IPS-15b (cell line): ENCODE results near the gene COL19A1.

Source experiments
- H3K27me3 ChIP-seq: one replicate; pipeline ENCODE4 v1.6.1; 2013; ENCODE audit warnings: low read length; ENCODE audit not compliant: control insufficient read depth, insufficient read depth
- H3K36me3 ChIP-seq: one replicate; pipeline ENCODE4 v1.6.1; 2013; ENCODE audit warnings: low read length; ENCODE audit not compliant: control insufficient read depth, insufficient read depth
- H3K4me1 ChIP-seq: one replicate; pipeline ENCODE4 v1.6.1; 2013; ENCODE audit warnings: mild to moderate bottlenecking, low read length; ENCODE audit not compliant: control insufficient read depth, insufficient read depth
- H3K4me3 ChIP-seq: one replicate; pipeline ENCODE4 v1.5.1; 2013; ENCODE audit warnings: low read depth, low read length
- H3K9ac ChIP-seq: one replicate; pipeline ENCODE4 v1.6.1; 2013; ENCODE audit warnings: low read depth, mild to moderate bottlenecking, low read length
- H3K9me3 ChIP-seq: one replicate; pipeline ENCODE4 v1.6.1; 2013; ENCODE audit warnings: mild to moderate bottlenecking, low read length; ENCODE audit not compliant: control insufficient read depth, insufficient read depth

The COL19A1 gene

DNA sequence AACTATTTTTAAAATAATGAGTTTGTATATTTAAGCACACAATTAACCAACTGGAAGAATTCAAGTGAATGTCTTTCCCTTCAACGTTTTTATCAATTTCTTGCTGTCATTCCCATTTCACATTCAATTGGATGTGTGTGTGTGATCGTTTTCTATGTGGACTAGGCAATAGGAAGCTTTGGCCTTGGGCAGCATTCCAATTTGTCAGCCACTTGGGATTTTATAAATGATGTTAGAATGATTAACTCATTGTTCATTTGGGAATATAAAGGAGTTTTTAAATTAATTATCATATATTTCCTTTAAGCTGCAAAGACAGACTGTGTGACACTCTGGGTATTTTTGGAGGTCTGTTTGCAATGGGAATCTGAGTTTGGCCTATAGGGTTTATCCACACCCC is 274.1 kb downstream of the COL19A1 start:
- H3K4me3 ChIP-seq = no peak overlapping the region
- no peak overlapping the region for H3K9ac ChIP-seq
- no peaks in the 10 kb centered on the region for H3K9me3 ChIP-seq
- no peaks in the 10 kb centered on the region for H3K36me3 ChIP-seq
- H3K27me3 ChIP-seq = no peaks in the 10 kb centered on the region
- H3K4me1 ChIP-seq = peaks cover 9% of the 10 kb centered on the region

DNA sequence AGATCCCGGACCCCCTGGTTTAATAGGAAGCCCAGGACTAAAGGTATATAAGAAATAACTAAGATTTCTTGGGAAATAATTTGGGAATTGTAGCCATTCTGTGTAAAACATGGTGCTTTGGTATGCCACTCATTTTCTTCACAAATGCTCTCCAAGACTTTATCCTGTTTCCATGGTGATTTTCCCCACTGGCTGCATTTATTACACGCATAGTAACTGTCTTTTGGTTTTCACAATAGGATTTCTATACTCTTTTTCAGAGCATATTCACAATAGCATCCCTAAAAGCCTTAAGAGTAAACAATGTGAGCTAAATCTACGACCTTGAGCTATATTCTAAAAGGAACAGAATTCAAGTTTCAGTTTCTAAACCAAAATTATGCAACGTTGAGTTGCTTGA is 275.7 kb downstream of the COL19A1 start:
- Histone ChIP-seq H3K9ac (no peak overlapping the region), H3K9me3 (no peaks in the 10 kb centered on the region), H3K36me3 (no peaks in the 10 kb centered on the region), H3K27me3 (no peaks in the 10 kb centered on the region), H3K4me1 (peaks cover 7% of the 10 kb centered on the region), H3K4me3 (no peak overlapping the region)

DNA sequence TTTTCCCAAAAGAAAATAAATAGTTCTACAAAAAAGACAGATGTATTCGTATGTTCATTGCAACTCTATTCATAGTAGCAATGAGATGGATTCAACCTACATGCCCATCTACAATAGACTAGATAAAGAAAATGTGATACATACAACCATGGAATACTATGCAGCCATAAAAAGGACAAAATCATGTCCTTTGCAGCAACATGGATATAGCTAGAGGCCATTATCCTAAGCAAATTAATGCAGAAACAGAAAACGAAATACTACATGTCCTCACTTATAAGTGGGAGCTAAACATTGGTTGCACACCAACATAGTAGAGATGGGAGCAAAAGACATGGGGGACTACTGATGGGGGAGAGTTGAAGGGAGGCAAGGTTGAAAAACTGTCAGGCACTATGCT is 278.8 kb downstream of the COL19A1 start:
- H3K36me3 ChIP-seq = no peaks in the 10 kb centered on the region
- H3K9me3 ChIP-seq = no peaks in the 10 kb centered on the region
- no peaks in the 10 kb centered on the region for H3K4me1 ChIP-seq
- no peak overlapping the region for H3K9ac ChIP-seq
- H3K27me3 ChIP-seq = no peaks in the 10 kb centered on the region
- no peak overlapping the region for H3K4me3 ChIP-seq

DNA sequence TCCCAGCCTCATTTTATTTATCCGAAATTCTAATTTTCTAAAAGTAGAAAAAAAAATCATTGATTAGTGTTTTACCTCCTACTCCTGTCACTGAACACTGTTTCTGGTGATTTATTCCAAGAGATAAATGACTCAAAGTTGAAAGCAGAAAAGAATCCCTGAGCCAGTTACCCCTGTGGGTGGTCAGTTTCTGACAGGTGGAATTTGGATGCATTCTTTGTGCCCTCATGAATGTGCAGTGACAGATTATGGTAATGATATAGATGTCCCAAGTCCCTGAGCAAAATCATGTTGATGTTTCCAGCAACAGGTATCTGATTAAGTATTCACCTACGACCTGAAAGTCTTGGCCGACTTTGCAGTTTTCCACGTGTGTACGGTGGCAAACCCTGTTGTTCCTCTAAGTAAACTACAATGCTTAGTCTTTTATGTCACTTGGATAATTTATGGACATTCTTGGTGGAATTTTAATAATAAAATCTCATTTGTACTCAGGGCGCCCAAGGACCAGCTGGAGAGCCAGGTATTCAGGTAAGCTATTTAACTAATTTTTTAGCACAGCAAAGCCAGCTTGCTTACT is 282.9 kb downstream of the COL19A1 start:
- Histone ChIP-seq H3K36me3 (no peaks in the 10 kb centered on the region), H3K9ac (no peak overlapping the region), H3K9me3 (no peaks in the 10 kb centered on the region), H3K27me3 (no peaks in the 10 kb centered on the region), H3K4me1 (no peaks in the 10 kb centered on the region), H3K4me3 (no peak overlapping the region)

DNA sequence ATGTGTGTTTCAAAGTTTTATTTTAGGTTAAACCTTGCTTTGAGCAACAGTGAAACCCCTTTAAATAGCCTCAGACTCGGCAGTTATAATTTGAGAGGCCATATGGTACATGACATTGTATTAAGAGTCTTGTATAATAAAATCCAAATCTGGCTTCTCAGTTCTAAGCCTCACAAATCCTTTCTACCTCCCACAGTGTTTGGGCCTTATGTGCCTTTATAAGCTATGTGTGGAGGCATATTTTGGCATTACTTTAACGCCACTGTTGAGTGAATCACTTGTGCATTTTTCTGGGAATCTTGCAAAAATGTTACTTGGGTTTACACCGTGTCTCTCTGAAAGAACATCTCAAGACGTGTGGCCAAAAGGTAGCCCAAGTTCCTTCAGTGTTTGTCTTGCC is 284.2 kb downstream of the COL19A1 start:
- Histone ChIP-seq H3K36me3 (no peaks in the 10 kb centered on the region), H3K9me3 (no peaks in the 10 kb centered on the region), H3K27me3 (no peaks in the 10 kb centered on the region), H3K4me1 (no peaks in the 10 kb centered on the region), H3K4me3 (no peak overlapping the region), H3K9ac (no peak overlapping the region)

DNA sequence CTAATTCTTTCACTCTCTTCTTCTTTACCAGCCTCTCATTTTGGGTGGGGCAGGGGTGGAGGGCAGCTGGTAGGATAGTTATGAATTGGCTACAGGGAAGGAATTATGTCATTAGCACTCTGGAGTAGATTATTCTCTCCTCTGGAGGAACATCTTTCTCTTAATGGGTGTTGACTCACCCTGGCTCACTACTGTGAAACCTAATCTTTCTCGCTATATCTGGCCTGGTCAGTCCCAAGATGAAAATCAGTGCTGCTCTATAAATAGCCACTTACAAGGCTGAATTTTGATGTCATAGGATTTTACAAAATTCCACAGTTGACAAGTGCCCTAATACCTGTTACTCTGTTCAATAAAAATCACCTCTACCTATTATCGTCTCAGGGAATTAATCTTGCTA is 285.3 kb downstream of the COL19A1 start:
- H3K36me3 ChIP-seq = no peaks in the 10 kb centered on the region
- no peak overlapping the region for H3K4me3 ChIP-seq
- no peaks in the 10 kb centered on the region for H3K4me1 ChIP-seq
- H3K9ac ChIP-seq = no peak overlapping the region
- H3K27me3 ChIP-seq = no peaks in the 10 kb centered on the region
- no peaks in the 10 kb centered on the region for H3K9me3 ChIP-seq

DNA sequence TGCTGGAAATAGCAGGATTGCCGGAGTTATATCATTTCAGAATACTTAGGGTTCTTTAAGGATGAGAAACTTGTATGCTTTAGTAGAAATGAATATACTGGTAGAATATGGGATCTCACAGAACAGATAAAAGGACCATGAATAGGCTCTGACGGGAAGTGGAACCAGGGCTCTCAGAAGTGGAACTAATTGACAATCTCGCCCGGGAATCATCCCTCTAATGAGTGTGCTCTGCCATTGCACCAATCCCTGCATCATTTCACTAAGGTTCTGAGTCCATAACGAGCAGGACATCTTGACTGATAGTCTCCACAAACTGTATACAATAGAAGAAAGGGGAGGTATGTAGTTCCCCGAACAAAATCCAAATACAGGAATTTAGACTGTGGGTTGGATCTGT is 286.4 kb downstream of the COL19A1 start:
- no peak overlapping the region for H3K9ac ChIP-seq
- H3K9me3 ChIP-seq = no peaks in the 10 kb centered on the region
- no peaks in the 10 kb centered on the region for H3K27me3 ChIP-seq
- H3K4me3 ChIP-seq = no peak overlapping the region
- no peaks in the 10 kb centered on the region for H3K4me1 ChIP-seq
- H3K36me3 ChIP-seq = no peaks in the 10 kb centered on the region

DNA sequence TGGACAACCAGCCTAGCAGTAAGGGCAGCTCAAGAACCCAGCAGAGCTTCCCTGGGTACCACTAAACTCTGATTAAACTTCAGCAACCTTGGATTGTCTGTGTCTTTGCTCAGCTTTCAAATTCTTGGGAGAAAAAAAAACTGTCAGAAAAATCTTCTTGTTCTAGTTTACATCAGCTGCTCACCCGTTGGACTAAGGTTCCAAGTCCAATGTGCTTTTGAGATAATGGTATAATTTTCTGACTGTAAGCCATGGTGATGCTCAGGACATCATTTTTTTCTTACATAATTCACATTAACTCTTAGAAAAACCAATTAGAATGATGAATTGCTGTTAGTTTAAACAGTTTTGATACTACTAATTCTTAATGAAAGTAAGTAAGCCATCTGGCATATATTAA is 290.7 kb downstream of the COL19A1 start:
- H3K4me3 ChIP-seq = no peak overlapping the region
- no peaks in the 10 kb centered on the region for H3K27me3 ChIP-seq
- no peaks in the 10 kb centered on the region for H3K36me3 ChIP-seq
- H3K4me1 ChIP-seq = no peaks in the 10 kb centered on the region
- H3K9me3 ChIP-seq = no peaks in the 10 kb centered on the region
- H3K9ac ChIP-seq = no peak overlapping the region

DNA sequence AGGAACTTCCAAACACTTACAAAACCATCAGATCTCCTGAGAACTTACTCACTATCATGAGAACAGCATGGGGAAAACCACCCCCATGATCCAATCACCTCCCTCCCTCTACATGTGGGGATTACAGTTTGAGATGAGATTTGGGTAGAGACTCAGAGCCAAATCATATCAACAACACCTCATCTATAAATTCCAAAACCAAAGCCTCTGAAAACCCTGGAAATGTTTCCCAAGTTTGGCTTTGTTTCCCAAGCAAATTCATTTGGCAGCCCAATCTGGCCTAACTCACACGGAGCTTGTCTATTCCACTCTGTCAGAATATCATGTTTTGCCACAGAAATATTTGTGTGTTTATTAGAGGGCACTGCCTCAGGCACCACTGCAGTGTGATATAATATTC is 293.9 kb downstream of the COL19A1 start:
- no peaks in the 10 kb centered on the region for H3K36me3 ChIP-seq
- no peak overlapping the region for H3K4me3 ChIP-seq
- H3K9me3 ChIP-seq = no peaks in the 10 kb centered on the region
- no peaks in the 10 kb centered on the region for H3K27me3 ChIP-seq
- H3K9ac ChIP-seq = no peak overlapping the region
- H3K4me1 ChIP-seq = no peaks in the 10 kb centered on the region

DNA sequence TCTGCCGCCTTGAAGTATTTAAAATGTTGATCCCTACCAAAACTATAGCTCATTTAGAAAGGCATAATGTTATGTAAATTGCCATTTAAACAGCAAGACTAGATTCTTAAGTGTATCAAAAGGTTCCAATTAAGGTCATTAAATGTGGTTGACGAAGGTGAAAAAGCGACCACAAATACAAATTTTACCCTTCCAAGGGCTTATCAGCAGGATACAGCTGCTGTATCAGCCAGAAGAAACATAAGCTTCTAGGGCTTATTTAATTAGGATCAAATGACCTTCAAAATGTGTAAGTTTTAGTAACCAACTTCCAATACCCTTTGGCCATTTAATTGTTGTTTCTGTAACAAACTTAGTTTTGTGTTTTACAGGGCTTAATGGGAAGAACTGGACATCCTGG is 296.6 kb downstream of the COL19A1 start:
- Histone ChIP-seq H3K9me3 (no peaks in the 10 kb centered on the region), H3K4me1 (no peaks in the 10 kb centered on the region), H3K36me3 (no peaks in the 10 kb centered on the region), H3K27me3 (no peaks in the 10 kb centered on the region), H3K9ac (no peak overlapping the region), H3K4me3 (no peak overlapping the region)

DNA sequence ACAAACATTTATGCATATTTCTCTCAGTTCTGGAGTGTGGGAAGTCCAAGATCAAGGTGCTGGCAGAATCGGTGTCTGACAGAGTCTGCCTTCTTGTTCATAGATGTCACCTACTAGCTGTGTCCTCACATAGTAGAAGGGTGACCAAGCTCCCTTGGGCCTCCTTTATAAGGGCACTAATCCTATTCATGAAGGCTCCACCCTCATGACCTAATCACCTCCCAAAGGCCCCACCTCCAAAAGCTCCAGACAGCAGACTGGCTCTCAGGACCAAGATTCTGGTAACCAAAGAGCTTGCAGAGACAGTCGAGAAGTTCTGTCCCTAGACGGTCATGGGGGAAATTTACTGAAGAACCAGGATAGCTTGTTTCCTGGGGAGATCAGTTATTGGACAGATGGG is 297.4 kb downstream of the COL19A1 start:
- no peaks in the 10 kb centered on the region for H3K36me3 ChIP-seq
- no peak overlapping the region for H3K4me3 ChIP-seq
- H3K9ac ChIP-seq = no peak overlapping the region
- no peaks in the 10 kb centered on the region for H3K27me3 ChIP-seq
- H3K9me3 ChIP-seq = no peaks in the 10 kb centered on the region
- H3K4me1 ChIP-seq = no peaks in the 10 kb centered on the region

DNA sequence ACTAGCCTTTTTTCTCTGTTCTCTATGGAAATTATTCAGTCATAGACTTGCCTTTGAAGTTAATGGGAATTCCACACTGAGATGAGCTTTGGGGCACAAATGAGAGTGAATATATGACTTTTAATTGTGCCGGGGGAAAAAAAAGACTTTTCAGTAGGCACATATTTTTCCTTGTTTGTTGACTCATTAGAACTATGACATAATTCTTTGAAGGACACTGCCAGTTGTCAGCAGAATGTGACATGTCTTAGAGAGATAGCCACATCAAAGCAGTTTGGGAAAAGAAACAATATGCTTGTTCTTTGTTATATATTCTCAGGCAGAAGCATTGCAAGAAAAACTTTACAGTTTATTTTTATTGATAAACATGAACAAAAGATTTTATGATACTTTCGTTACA is 298.2 kb downstream of the COL19A1 start:
- H3K4me3 ChIP-seq = no peak overlapping the region
- H3K9ac ChIP-seq = no peak overlapping the region
- H3K9me3 ChIP-seq = no peaks in the 10 kb centered on the region
- H3K27me3 ChIP-seq = no peaks in the 10 kb centered on the region
- H3K4me1 ChIP-seq = no peaks in the 10 kb centered on the region
- H3K36me3 ChIP-seq = no peaks in the 10 kb centered on the region
